T-helper 1 cell treated with Interleukin-12 subunit alpha and Interleukin-12 subunit beta and Interleukin-4 antibody, amounts not matched to agents 30 μg/mL and 1 μg/mL, for 36 hours (primary cell): ENCODE measurements around the gene ST14.

ENCODE experiments used
- H3K27ac Mint-ChIP-seq: one replicate; pipeline ENCODE4 v1.8.0; 2021; ENCODE audit warnings: mild to moderate bottlenecking, mixed read lengths
- H3K27me3 Mint-ChIP-seq: one replicate; pipeline ENCODE4 v1.8.0; 2021; ENCODE audit warnings: low read depth, mixed read lengths
- H3K36me3 Mint-ChIP-seq: one replicate; pipeline ENCODE4 v1.8.0; 2021; ENCODE audit warnings: low read depth, mixed read lengths
- H3K4me1 Mint-ChIP-seq: one replicate; pipeline ENCODE4 v1.8.0; 2021; ENCODE audit warnings: low read depth, mixed read lengths
- H3K4me3 Mint-ChIP-seq: one replicate; pipeline ENCODE4 v1.8.0; 2021; ENCODE audit warnings: mild to moderate bottlenecking, moderate library complexity, mixed read lengths
- H3K9me3 Mint-ChIP-seq: one replicate; pipeline ENCODE4 v1.8.0; 2021; ENCODE audit warnings: mixed read lengths

ST14 gene

GRCh38 chr11:130145975-130146776 is 13.4 kb upstream of the ST14 start:
- Mint-ChIP-seq H3K4me1 (peaks cover 7% of the 10 kb centered on the region), H3K27ac (no peak overlapping the region), H3K27me3 (no peaks in the 10 kb centered on the region), H3K9me3 (no peaks in the 10 kb centered on the region), H3K4me3 (no peak overlapping the region), H3K36me3 (no peaks in the 10 kb centered on the region)

DNA sequence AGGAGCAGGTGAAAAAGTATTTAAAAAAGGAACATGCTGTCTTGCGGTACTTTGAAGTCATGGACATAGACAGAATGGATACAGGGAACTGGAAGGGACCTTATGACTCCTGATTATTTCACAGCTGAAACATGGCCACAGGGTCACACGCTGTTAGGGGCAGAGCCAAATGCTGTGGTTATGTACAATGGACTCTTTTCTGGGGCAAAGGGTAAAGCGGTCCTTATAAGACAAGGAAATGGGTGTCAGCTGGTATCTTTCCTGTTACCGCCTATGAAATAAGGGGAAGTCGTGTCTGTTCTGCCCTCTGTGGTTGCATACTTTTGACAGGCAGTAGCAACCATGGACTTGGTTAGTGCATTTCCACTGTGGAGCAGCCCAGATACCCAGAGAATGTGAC is 12.8 kb upstream of the ST14 start:
- H3K27me3 Mint-ChIP-seq: no peaks in the 10 kb centered on the region
- no peaks in the 10 kb centered on the region for H3K9me3 Mint-ChIP-seq
- no peak overlapping the region for H3K27ac Mint-ChIP-seq
- H3K4me3 Mint-ChIP-seq: no peak overlapping the region
- no peaks in the 10 kb centered on the region for H3K36me3 Mint-ChIP-seq
- peaks cover 7% of the 10 kb centered on the region for H3K4me1 Mint-ChIP-seq

DNA sequence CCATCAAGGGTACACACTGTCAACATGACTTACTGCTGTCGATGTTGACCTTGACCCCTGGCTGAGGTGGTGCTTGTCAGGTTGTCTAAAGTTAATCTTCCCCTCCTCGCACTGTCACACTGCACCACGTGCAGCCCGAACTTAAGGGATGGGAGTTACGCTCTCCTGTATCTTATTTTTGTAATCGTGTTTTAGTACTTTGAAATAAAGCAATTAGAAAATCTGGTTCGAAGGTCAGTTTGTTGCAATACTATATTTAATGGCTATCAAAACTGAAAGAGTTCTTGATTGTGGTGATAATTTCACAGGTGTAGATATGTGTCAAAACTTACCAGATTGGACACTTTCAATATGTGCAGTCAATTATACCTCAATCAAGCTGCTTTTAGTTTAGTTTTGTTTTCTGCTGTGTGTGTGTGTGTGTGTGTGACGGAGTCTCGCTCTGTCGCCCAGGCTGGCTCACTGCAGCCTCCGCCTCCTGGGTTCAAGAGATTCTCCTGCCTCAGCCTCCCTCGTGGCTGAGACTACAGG is 10.7 kb upstream of the ST14 start:
- no peaks in the 10 kb centered on the region for H3K9me3 Mint-ChIP-seq
- no peak overlapping the region for H3K4me3 Mint-ChIP-seq
- no peak overlapping the region for H3K27ac Mint-ChIP-seq
- H3K27me3 Mint-ChIP-seq: no peaks in the 10 kb centered on the region
- H3K4me1 Mint-ChIP-seq: peaks cover 7% of the 10 kb centered on the region
- H3K36me3 Mint-ChIP-seq: no peaks in the 10 kb centered on the region

DNA sequence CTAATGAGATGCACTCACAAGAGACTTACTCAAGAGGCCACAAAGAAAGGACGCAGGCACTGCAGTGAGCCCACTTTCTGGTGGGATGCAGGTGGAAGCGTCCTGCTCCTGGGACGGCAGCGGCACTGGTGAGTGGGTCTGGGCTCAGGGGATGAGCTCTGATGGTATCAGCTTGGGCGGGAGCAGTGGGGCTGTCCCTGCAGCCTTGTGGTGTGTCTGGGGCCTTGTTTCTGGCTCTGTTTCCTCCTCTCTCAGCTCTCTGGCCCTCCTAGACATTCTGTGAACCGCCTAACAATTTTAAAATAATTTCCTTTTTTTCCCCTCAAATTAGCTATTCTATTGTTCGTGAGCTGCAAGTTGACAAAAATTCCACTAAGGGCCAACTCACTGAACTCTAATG is 8.8 kb upstream of the ST14 start:
- H3K27me3 Mint-ChIP-seq: no peaks in the 10 kb centered on the region
- H3K4me1 Mint-ChIP-seq: peaks cover 7% of the 10 kb centered on the region
- no peak overlapping the region for H3K27ac Mint-ChIP-seq
- H3K9me3 Mint-ChIP-seq: no peaks in the 10 kb centered on the region
- no peaks in the 10 kb centered on the region for H3K36me3 Mint-ChIP-seq
- no peak overlapping the region for H3K4me3 Mint-ChIP-seq

GRCh38 chr11:130151196-130151595 is 8.4 kb upstream of the ST14 start:
- no peaks in the 10 kb centered on the region for H3K36me3 Mint-ChIP-seq
- H3K27ac Mint-ChIP-seq: no peak overlapping the region
- H3K9me3 Mint-ChIP-seq: no peaks in the 10 kb centered on the region
- H3K4me1 Mint-ChIP-seq: peaks cover 7% of the 10 kb centered on the region
- no peaks in the 10 kb centered on the region for H3K27me3 Mint-ChIP-seq
- no peak overlapping the region for H3K4me3 Mint-ChIP-seq

GRCh38 chr11:130156108-130157022 is 3.2 kb upstream of the ST14 start:
- Mint-ChIP-seq H3K4me3 (no peak overlapping the region), H3K4me1 (no peaks in the 10 kb centered on the region), H3K36me3 (no peaks in the 10 kb centered on the region), H3K9me3 (no peaks in the 10 kb centered on the region), H3K27me3 (peaks cover 38% of the 10 kb centered on the region), H3K27ac (no peak overlapping the region)

DNA sequence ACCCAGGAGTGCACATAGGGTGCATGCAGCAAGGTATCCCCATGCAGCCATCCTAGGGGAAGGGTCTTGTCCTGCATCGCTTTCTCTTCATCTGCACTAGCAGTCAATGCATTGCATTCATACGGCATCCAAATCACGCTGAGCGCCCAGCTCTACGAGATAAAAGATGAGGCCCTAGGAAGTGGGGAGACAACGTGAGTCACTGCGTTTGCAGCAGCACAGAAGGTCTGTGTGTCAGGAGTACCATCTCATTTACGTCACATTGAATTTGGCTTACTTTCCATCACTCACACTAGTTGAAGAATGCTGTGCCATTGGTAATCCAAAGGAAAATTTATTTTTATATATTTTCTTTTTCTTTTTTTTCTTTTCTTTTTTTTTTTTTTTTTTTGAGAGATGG is 2.5 kb upstream of the ST14 start:
- Mint-ChIP-seq H3K4me3 (no peak overlapping the region), H3K9me3 (no peaks in the 10 kb centered on the region), H3K27me3 (peaks cover 45% of the 10 kb centered on the region), H3K27ac (no peak overlapping the region), H3K4me1 (no peaks in the 10 kb centered on the region), H3K36me3 (no peaks in the 10 kb centered on the region)

- H3K27me3 Mint-ChIP-seq: peaks cover 52% of the 10 kb centered on the region
- no peak overlapping the region for H3K27ac Mint-ChIP-seq
- H3K4me1 Mint-ChIP-seq: no peaks in the 10 kb centered on the region
- H3K9me3 Mint-ChIP-seq: no peaks in the 10 kb centered on the region
- no peak overlapping the region for H3K4me3 Mint-ChIP-seq
- no peaks in the 10 kb centered on the region for H3K36me3 Mint-ChIP-seq
These were observed 1.7 kb upstream of the ST14 start for GRCh38 chr11:130157840-130158239.

GRCh38 chr11:130159139-130159538 is 443 bp upstream of the ST14 start:
- H3K9me3 Mint-ChIP-seq: no peaks in the 10 kb centered on the region
- H3K36me3 Mint-ChIP-seq: no peaks in the 10 kb centered on the region
- H3K27ac Mint-ChIP-seq: no peak overlapping the region
- H3K27me3 Mint-ChIP-seq: peaks cover 65% of the 10 kb centered on the region
- H3K4me3 Mint-ChIP-seq: peak overlapping the region; percentile 30
- H3K4me1 Mint-ChIP-seq: no peaks in the 10 kb centered on the region

- Mint-ChIP-seq H3K27me3 (peaks cover 69% of the 10 kb centered on the region), H3K9me3 (no peaks in the 10 kb centered on the region), H3K27ac (no peak overlapping the region), H3K36me3 (no peaks in the 10 kb centered on the region), H3K4me3 (no peak overlapping the region), H3K4me1 (no peaks in the 10 kb centered on the region)
These were observed 1.0 kb downstream of the ST14 start for GRCh38 chr11:130160498-130161155.

DNA sequence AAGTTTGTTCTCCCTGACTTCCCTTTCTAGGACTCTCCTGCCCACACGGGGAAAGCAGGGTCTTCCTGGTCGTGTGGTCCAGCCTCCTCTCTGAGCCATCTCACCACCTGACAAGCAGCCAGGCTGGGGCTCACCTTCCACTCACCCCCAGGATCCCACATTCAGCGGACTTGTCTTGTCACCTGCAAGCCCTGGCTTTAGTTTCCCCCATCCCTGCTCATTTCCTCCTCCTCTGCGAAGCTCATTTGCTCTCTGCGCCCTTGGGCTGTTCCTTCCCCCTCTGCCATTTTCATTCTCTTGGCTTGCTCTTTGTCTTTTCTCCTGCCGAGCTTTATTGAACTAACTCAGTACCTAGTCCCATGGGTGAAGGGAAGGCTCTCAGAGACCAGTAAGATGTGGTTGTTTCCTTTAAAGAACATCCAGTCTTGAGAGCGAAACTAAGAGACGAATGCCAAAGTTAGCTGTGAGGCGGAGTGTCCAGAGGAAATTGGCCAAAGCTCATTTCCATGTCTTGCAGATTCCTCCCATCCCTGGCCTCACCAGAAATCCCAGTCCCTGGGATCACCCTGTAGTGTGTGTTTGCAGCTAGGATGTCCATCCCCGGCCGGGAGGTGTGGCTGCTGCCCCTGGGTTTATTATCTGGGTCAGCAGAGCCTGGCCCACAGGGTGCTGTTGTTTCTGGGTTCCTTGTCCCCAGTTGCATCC is 2.0 kb downstream of the ST14 start:
- no peaks in the 10 kb centered on the region for H3K4me1 Mint-ChIP-seq
- no peak overlapping the region for H3K27ac Mint-ChIP-seq
- H3K9me3 Mint-ChIP-seq: no peaks in the 10 kb centered on the region
- H3K27me3 Mint-ChIP-seq: peaks cover 75% of the 10 kb centered on the region
- no peak overlapping the region for H3K4me3 Mint-ChIP-seq
- no peaks in the 10 kb centered on the region for H3K36me3 Mint-ChIP-seq

DNA sequence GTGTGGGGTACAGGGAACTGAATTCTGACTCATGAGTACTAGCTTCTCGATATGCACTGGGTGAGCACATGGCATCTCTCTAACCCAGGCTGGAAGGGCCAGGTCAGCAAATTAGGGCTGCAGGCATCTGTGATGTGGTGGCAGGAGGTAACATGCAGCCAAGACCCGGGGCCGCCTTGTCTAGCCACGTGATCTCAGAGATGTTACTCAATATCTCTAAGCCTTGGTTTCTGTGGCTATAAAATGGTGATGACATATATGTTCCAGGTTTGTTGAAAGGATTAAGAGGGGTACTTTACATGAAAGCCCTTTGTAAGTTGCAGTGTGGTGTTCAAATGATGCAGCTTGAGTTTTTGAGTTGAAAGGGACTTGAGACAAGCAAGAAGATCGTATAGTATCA is 3.2 kb downstream of the ST14 start:
- Mint-ChIP-seq H3K27me3 (peaks cover 72% of the 10 kb centered on the region), H3K36me3 (no peaks in the 10 kb centered on the region), H3K4me3 (no peak overlapping the region), H3K27ac (no peak overlapping the region), H3K9me3 (no peaks in the 10 kb centered on the region), H3K4me1 (no peaks in the 10 kb centered on the region)

- H3K4me1 Mint-ChIP-seq: no peaks in the 10 kb centered on the region
These were observed 4.0 kb downstream of the ST14 start for GRCh38 chr11:130163346-130164220.

More at GRCh38 chr11:130163346-130164220, 4.0 kb downstream of the ST14 start:
- Mint-ChIP-seq H3K4me3 (no peak overlapping the region), H3K36me3 (no peaks in the 10 kb centered on the region), H3K9me3 (no peaks in the 10 kb centered on the region), H3K27ac (no peak overlapping the region), H3K27me3 (peaks cover 64% of the 10 kb centered on the region)
